Cardiac septum (tissue), 1 donor: Measurements from ENCODE around the gene TMEM87B. TPM values are rescaled to one million over a fixed set of nuclear protein-coding genes. Genes with fewer than 3 reads are reported as not detected.

Source experiments
- DNase-seq: peaks from one replicate; pipeline ENCODE4 v3.0.0-alpha.2; 2020; ENCODE audit warnings: low spot score
- intact Hi-C: fragments of 100-400 bp; cut with DNase I; formaldehyde crosslinking; loops from one replicate; pipeline ENCODE4 v1.14.0; 2022
- long read RNA-seq: library from polyadenylated mRNA; unstranded; transcript quantifications from one replicate; pipeline ENCODE4 v2.0.0, GENCODE V29; 2021
- total RNA-seq: library from RNA; stranded (reverse); fragmentation: NEBNext Ultra II Directional; extraction: Animal tissue kit (Norgen Biotek cat#: 25700); gene quantifications from one replicate; pipeline ENCODE4 v1.2.1, GENCODE V29; 2021
- donor health status: DM: no; HTN: no; CAD: no.

Gene TMEM87B
- total RNA-seq = 11.0 TPM
- long read RNA-seq, full-length matches to known transcripts = 2 of 7 reads
- long read RNA-seq, partial matches to known transcripts = 2 of 7 reads
- long read RNA-seq, other reads (novel, unspliced or antisense) = 3 of 7 reads

GRCh38 chr2:112054847-112055729 is at the start of gene TMEM87B:
Gene TMEM87B, plus strand, starts transcription at chr2:112055269. Its CDS starts 323 bp downstream, at chr2:112055592.
- intact Hi-C loops = loop anchor here (5.0 to 10.0 kb wide), 3 partner anchors 92 to 380 kb away; partner anchors contain the start of gene RGPD8
- peak; percentile 99 for DNase-seq

- DNase-seq = no peak
- intact Hi-C loops = no loop called here
Measured at GRCh38 chr2:112005406-112006075, 49.5 kb upstream of the TMEM87B start.

- intact Hi-C loops = no loop called here
Measured at GRCh38 chr2:112006076-112006410, 49.0 kb upstream of the TMEM87B start.

GRCh38 chr2:112007493-112007892 is 47.6 kb upstream of the TMEM87B start:
- intact Hi-C loops = no loop called here

More at GRCh38 chr2:112006076-112006410, 49.0 kb upstream of the TMEM87B start:
- DNase-seq = no peak

GRCh38 chr2:112008910-112009485 is 46.1 kb upstream of the TMEM87B start:
- DNase-seq = no peak
- intact Hi-C loops = no loop called here

More at GRCh38 chr2:112007493-112007892, 47.6 kb upstream of the TMEM87B start:
- no peak for DNase-seq

GRCh38 chr2:112010751-112011150 is 44.3 kb upstream of the TMEM87B start:
- no peak for DNase-seq
- intact Hi-C loops = no loop called here

- intact Hi-C loops = no loop called here
- no peak for DNase-seq
Measured at GRCh38 chr2:112012556-112012955, 42.5 kb upstream of the TMEM87B start.

GRCh38 chr2:112018846-112019245 is 36.2 kb upstream of the TMEM87B start:
- DNase-seq = no peak
- intact Hi-C loops = no loop called here

- intact Hi-C loops = no loop called here
- DNase-seq = no peak
Measured at GRCh38 chr2:112019569-112019982, 35.5 kb upstream of the TMEM87B start.

GRCh38 chr2:112020561-112020960 is 34.5 kb upstream of the TMEM87B start:
- intact Hi-C loops = no loop called here
- DNase-seq = no peak

- intact Hi-C loops = no loop called here
- DNase-seq = no peak
Measured at GRCh38 chr2:112021290-112021689, 33.8 kb upstream of the TMEM87B start.

- no peak for DNase-seq
- intact Hi-C loops = no loop called here
Measured at GRCh38 chr2:112021781-112022231, 33.3 kb upstream of the TMEM87B start.

- DNase-seq = no peak
- intact Hi-C loops = no loop called here
Measured at GRCh38 chr2:112023707-112024106, 31.4 kb upstream of the TMEM87B start.

- no peak for DNase-seq
- intact Hi-C loops = no loop called here
Measured at GRCh38 chr2:112024231-112024630, 30.8 kb upstream of the TMEM87B start.

- intact Hi-C loops = no loop called here
Measured at GRCh38 chr2:112024896-112025491, 30.1 kb upstream of the TMEM87B start.

GRCh38 chr2:112026509-112026908 is 28.6 kb upstream of the TMEM87B start:
- intact Hi-C loops = no loop called here
- DNase-seq = no peak

More at GRCh38 chr2:112024896-112025491, 30.1 kb upstream of the TMEM87B start:
- no peak for DNase-seq

GRCh38 chr2:112027767-112028166 is 27.3 kb upstream of the TMEM87B start:
- DNase-seq = no peak
- intact Hi-C loops = no loop called here

- no peak for DNase-seq
- intact Hi-C loops = no loop called here
Measured at GRCh38 chr2:112029164-112029563, 25.9 kb upstream of the TMEM87B start.

- intact Hi-C loops = no loop called here
- no peak for DNase-seq
Measured at GRCh38 chr2:112031473-112032223, 23.4 kb upstream of the TMEM87B start.
